ENCODE results near the gene IDUA.

IDUA gene

DNA sequence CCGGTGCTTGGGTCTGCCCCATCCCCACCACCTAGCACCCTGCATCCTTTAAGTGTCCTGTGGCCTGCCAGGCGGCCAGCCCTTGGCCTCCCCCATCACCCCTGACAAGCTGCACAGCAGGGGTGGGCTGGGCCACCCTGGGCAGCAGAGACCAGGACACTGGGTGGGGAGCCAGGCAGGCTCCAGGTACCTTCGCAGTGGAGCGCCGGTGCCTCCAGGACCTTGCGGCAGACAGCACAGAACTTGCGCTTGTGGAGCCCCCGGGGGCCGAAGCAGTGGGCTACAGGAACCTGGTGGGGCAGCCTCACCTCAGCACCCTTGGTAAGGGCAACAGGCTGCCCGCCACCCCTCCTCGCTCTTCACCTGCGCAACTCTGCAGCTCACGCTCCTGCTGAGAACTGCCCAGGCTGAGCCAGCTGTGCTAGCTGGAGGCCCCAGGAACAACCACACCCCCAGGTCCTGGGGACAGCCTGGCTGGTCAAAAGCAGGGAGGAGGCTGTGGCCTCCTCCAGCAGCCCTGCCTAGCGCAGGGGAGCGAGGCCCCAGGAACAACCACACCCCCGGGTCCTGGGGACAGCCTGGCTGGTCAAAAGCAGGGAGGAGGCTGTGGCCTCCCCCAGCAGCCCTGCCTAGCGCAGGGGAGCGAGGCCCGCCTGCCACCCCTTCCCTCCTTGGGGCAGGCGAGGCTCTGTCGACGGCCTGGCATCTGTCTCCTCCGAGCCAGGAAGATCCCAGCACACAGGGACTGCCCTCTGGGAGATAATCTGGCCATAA lies 18.0 kb upstream of the IDUA start:
- Histone ChIP-seq H3K18ac (ENCODE audit: low read length) (no peak overlapping the region), H3K23ac (ENCODE audit: low read length) (no peak overlapping the region), H2BK120ac (ENCODE audit: low read depth, low read length) (no peak overlapping the region), H3K9ac (ENCODE audit: low read length) (no peak overlapping the region), H3K79me2 (ENCODE audit: control insufficient read depth, insufficient read depth, low read length) (no peaks in the 10 kb centered on the region), H3K36me3 (ENCODE audit: control insufficient read depth, insufficient read depth, low read length) (no peaks in the 10 kb centered on the region), H3K27me3 (ENCODE audit: insufficient read depth, low read length, poor library complexity) (peaks cover 5% of the 10 kb centered on the region), H4K8ac (ENCODE audit: low read depth, low read length) (no peak overlapping the region), H3K4me2 (ENCODE audit: low read length) (no peak overlapping the region), H4K5ac (ENCODE audit: low read length) (no peak overlapping the region), H3K4me1 (ENCODE audit: control insufficient read depth, low read depth, low read length) (peaks cover 12% of the 10 kb centered on the region), H3K4me3 (ENCODE audit: low read length) (no peak overlapping the region), H3K27ac (ENCODE audit: low read depth, low read length) (no peak overlapping the region), H3K79me1 (ENCODE audit: low read length) (no peaks in the 10 kb centered on the region), H2BK15ac (replicated peaks; ENCODE audit: low read depth) (no peak overlapping the region), H3K56ac (ENCODE audit: low read length) (no peak overlapping the region), H3K4ac (ENCODE audit: low read depth, low read length) (no peak overlapping the region), H2AK5ac (ENCODE audit: low read length) (no peak overlapping the region), H2BK5ac (ENCODE audit: low read length) (no peak overlapping the region)
- no peak for DNase-seq
- WGBS (ENCODE audit: extremely low coverage, insufficient coverage, low lambda C conversion rate): no CpG with 5 or more reads among the region's 23 CpGs

- no CpG with 5 or more reads among the region's 25 CpGs for WGBS (ENCODE audit: extremely low coverage, insufficient coverage, low lambda C conversion rate)
- no peaks in the 10 kb centered on the region for H3K36me3 ChIP-seq (ENCODE audit: control insufficient read depth, insufficient read depth, low read length)
- H3K18ac ChIP-seq (ENCODE audit: low read length): no peak overlapping the region
- no peak overlapping the region for H3K4me3 ChIP-seq (ENCODE audit: low read length)
- H4K8ac ChIP-seq (ENCODE audit: low read depth, low read length): no peak overlapping the region
- H2AK5ac ChIP-seq (ENCODE audit: low read length): no peak overlapping the region
- no peak overlapping the region for H3K56ac ChIP-seq (ENCODE audit: low read length)
- H2BK120ac ChIP-seq (ENCODE audit: low read depth, low read length): no peak overlapping the region
- H2BK5ac ChIP-seq (ENCODE audit: low read length): no peak overlapping the region
- H3K4me2 ChIP-seq (ENCODE audit: low read length): no peak overlapping the region
- H3K4me1 ChIP-seq (ENCODE audit: control insufficient read depth, low read depth, low read length): peaks cover 12% of the 10 kb centered on the region
- H3K79me2 ChIP-seq (ENCODE audit: control insufficient read depth, insufficient read depth, low read length): no peaks in the 10 kb centered on the region
- no peak overlapping the region for H4K5ac ChIP-seq (ENCODE audit: low read length)
- peaks cover 5% of the 10 kb centered on the region for H3K27me3 ChIP-seq (ENCODE audit: insufficient read depth, low read length, poor library complexity)
- DNase-seq: peak; percentile 72
- H3K4ac ChIP-seq (ENCODE audit: low read depth, low read length): no peak overlapping the region
- H3K27ac ChIP-seq (ENCODE audit: low read depth, low read length): no peak overlapping the region
- H3K9ac ChIP-seq (ENCODE audit: low read length): no peak overlapping the region
- no peak overlapping the region for H2BK15ac ChIP-seq (replicated peaks; ENCODE audit: low read depth)
- no peak overlapping the region for H3K23ac ChIP-seq (ENCODE audit: low read length)
- no peaks in the 10 kb centered on the region for H3K79me1 ChIP-seq (ENCODE audit: low read length)
These were observed 16.6 kb upstream of the IDUA start for GRCh38 chr4:970046-970745.

- H4K5ac ChIP-seq (ENCODE audit: low read length): no peak overlapping the region
- H2BK5ac ChIP-seq (ENCODE audit: low read length): no peak overlapping the region
- H2BK15ac ChIP-seq (replicated peaks; ENCODE audit: low read depth): no peak overlapping the region
- no peak overlapping the region for H3K4me2 ChIP-seq (ENCODE audit: low read length)
- no peak overlapping the region for H3K4me3 ChIP-seq (ENCODE audit: low read length)
- H3K79me2 ChIP-seq (ENCODE audit: control insufficient read depth, insufficient read depth, low read length): no peaks in the 10 kb centered on the region
- H2AK5ac ChIP-seq (ENCODE audit: low read length): no peak overlapping the region
- H3K4me1 ChIP-seq (ENCODE audit: control insufficient read depth, low read depth, low read length): peaks cover 12% of the 10 kb centered on the region
- H3K9ac ChIP-seq (ENCODE audit: low read length): no peak overlapping the region
- no peak overlapping the region for H3K27ac ChIP-seq (ENCODE audit: low read depth, low read length)
- no peaks in the 10 kb centered on the region for H3K36me3 ChIP-seq (ENCODE audit: control insufficient read depth, insufficient read depth, low read length)
- H4K8ac ChIP-seq (ENCODE audit: low read depth, low read length): no peak overlapping the region
- DNase-seq: no peak
- no peak overlapping the region for H3K4ac ChIP-seq (ENCODE audit: low read depth, low read length)
- peaks cover 5% of the 10 kb centered on the region for H3K27me3 ChIP-seq (ENCODE audit: insufficient read depth, low read length, poor library complexity)
- no peak overlapping the region for H3K56ac ChIP-seq (ENCODE audit: low read length)
- H3K18ac ChIP-seq (ENCODE audit: low read length): no peak overlapping the region
- WGBS (ENCODE audit: extremely low coverage, insufficient coverage, low lambda C conversion rate): no CpG with 5 or more reads among the region's 17 CpGs
- H3K23ac ChIP-seq (ENCODE audit: low read length): peak overlapping the region; percentile 66
- H3K79me1 ChIP-seq (ENCODE audit: low read length): no peaks in the 10 kb centered on the region
- H2BK120ac ChIP-seq (ENCODE audit: low read depth, low read length): no peak overlapping the region
These were observed 15.9 kb upstream of the IDUA start for GRCh38 chr4:970854-971520.

GRCh38 chr4:971666-972500 lies 15.0 kb upstream of the IDUA start:
- Histone ChIP-seq H3K23ac (ENCODE audit: low read length) (no peak overlapping the region), H2BK15ac (replicated peaks; ENCODE audit: low read depth) (no peak overlapping the region), H3K4me1 (ENCODE audit: control insufficient read depth, low read depth, low read length) (peaks cover 12% of the 10 kb centered on the region), H2AK5ac (ENCODE audit: low read length) (no peak overlapping the region), H3K18ac (ENCODE audit: low read length) (no peak overlapping the region), H3K27me3 (ENCODE audit: insufficient read depth, low read length, poor library complexity) (peaks cover 5% of the 10 kb centered on the region), H3K56ac (ENCODE audit: low read length) (no peak overlapping the region), H3K79me1 (ENCODE audit: low read length) (no peaks in the 10 kb centered on the region), H3K79me2 (ENCODE audit: control insufficient read depth, insufficient read depth, low read length) (no peaks in the 10 kb centered on the region), H3K4me3 (ENCODE audit: low read length) (no peak overlapping the region), H3K4me2 (ENCODE audit: low read length) (no peak overlapping the region), H2BK5ac (ENCODE audit: low read length) (no peak overlapping the region), H4K5ac (ENCODE audit: low read length) (no peak overlapping the region), H3K36me3 (ENCODE audit: control insufficient read depth, insufficient read depth, low read length) (no peaks in the 10 kb centered on the region), H3K4ac (ENCODE audit: low read depth, low read length) (no peak overlapping the region), H3K9ac (ENCODE audit: low read length) (no peak overlapping the region), H4K8ac (ENCODE audit: low read depth, low read length) (no peak overlapping the region), H3K27ac (ENCODE audit: low read depth, low read length) (no peak overlapping the region), H2BK120ac (ENCODE audit: low read depth, low read length) (no peak overlapping the region)
- no peak for DNase-seq
- WGBS (ENCODE audit: extremely low coverage, insufficient coverage, low lambda C conversion rate): no CpG with 5 or more reads among the region's 24 CpGs

GRCh38 chr4:972651-973424 lies 14.0 kb upstream of the IDUA start:
- Histone ChIP-seq H3K27ac (ENCODE audit: low read depth, low read length) (no peak overlapping the region), H3K4ac (ENCODE audit: low read depth, low read length) (no peak overlapping the region), H3K36me3 (ENCODE audit: control insufficient read depth, insufficient read depth, low read length) (no peaks in the 10 kb centered on the region), H3K4me2 (ENCODE audit: low read length) (peak overlapping the region; percentile 24), H3K23ac (ENCODE audit: low read length) (peak overlapping the region; percentile 94), H2BK15ac (replicated peaks; ENCODE audit: low read depth) (no peak overlapping the region), H2BK120ac (ENCODE audit: low read depth, low read length) (no peak overlapping the region), H3K18ac (ENCODE audit: low read length) (no peak overlapping the region), H4K5ac (ENCODE audit: low read length) (no peak overlapping the region), H2BK5ac (ENCODE audit: low read length) (no peak overlapping the region), H3K79me1 (ENCODE audit: low read length) (no peaks in the 10 kb centered on the region), H2AK5ac (ENCODE audit: low read length) (no peak overlapping the region), H3K4me1 (ENCODE audit: control insufficient read depth, low read depth, low read length) (peaks cover 12% of the 10 kb centered on the region), H3K9ac (ENCODE audit: low read length) (peak overlapping the region; percentile 68), H3K27me3 (ENCODE audit: insufficient read depth, low read length, poor library complexity) (peaks cover under 1% of the 10 kb centered on the region), H3K4me3 (ENCODE audit: low read length) (peak overlapping the region; percentile 49), H4K8ac (ENCODE audit: low read depth, low read length) (no peak overlapping the region), H3K79me2 (ENCODE audit: control insufficient read depth, insufficient read depth, low read length) (no peaks in the 10 kb centered on the region), H3K56ac (ENCODE audit: low read length) (peak overlapping the region; percentile 81)
- no CpG with 5 or more reads among the region's 65 CpGs for WGBS (ENCODE audit: extremely low coverage, insufficient coverage, low lambda C conversion rate)
- DNase-seq: no peak
